Neuron (in vitro differentiated cells): ENCODE measurements around the gene ARHGEF2.
"Not testable (repeated sequence)": the region's sequence is repeated elsewhere in the genome, so short reads cannot be mapped to it uniquely, and the experiment has no call there.

Experiments
- H2AFZ ChIP-seq: one replicate; pipeline ENCODE4 v1.6.1; 2013; ENCODE audit warnings: low read depth, mild to moderate bottlenecking, inconsistent platforms, low read length, moderate library complexity
- H3K27me3 ChIP-seq: one replicate; pipeline ENCODE4 v1.6.1; 2013; ENCODE audit warnings: low read length; ENCODE audit not compliant: insufficient read depth
- H3K36me3 ChIP-seq: one replicate; pipeline ENCODE4 v1.6.1; 2013; ENCODE audit warnings: low read length; ENCODE audit not compliant: insufficient read depth
- H3K4me1 ChIP-seq: one replicate; pipeline ENCODE4 v1.6.1; 2013; ENCODE audit warnings: low read length; ENCODE audit not compliant: insufficient read depth
- H3K4me3 ChIP-seq: 2 replicates; pipeline ENCODE4 v1.5.1; 2013; ENCODE audit warnings: mild to moderate bottlenecking, low read length, moderate library complexity
- H3K9me3 ChIP-seq: one replicate; pipeline ENCODE4 v1.6.1; 2013; ENCODE audit warnings: low read length

Gene ARHGEF2

DNA sequence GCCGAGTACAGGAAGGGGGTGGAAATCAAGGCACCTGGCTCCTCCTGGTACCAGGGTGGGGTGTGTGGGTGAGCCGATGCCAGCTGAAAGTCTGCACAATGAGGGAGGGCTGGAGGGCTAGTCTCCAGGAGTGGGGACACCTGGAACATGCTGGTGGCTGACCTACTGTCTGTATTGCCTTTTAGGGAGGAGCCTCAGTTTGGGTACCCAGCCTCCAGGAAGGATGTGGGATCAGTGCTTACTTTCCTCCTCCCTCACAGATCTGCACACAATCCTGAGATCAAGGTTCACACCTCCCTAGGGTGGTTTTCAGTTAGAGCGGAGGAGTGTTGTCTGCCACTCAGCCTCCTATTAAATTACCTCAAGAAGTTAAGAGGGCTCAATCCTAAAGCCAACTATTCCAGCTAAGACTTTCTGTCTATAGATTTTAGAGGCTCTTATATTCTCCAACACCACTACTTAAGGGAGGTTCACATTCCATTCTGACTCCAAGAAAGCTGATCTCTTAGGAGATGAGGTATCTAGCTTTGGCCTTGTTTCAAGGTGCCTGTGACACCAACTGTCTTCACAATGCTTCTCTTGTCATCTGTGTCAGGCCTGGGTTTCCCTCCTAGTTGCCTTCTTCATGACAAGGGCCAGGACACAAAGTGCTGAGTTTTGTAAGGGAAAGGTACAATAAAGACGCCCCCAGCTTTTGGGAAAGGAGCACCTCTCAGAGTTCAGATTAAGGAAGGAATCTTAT is 26.7 kb upstream of the ARHGEF2 start:
- no peaks in the 10 kb centered on the region for H3K27me3 ChIP-seq
- no peaks in the 10 kb centered on the region for H3K9me3 ChIP-seq
- peaks cover 16% of the 10 kb centered on the region for H3K36me3 ChIP-seq
- no peaks in the 10 kb centered on the region for H3K4me1 ChIP-seq
- H2AFZ ChIP-seq: no peak overlapping the region
- H3K4me3 ChIP-seq: no peak overlapping the region

DNA sequence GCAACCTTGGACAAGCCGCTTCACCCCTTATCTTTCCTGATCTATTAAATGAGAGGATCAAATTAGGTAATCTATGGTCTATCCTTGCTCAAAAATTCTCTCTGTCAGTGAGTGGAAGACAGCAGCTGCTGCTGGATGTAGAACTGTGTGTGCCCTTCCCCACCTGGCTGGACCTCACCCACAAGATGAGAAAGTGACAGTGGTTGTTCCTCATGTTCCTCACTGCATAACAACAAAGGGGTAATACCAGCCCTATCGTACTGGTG is 25.5 kb upstream of the ARHGEF2 start:
- Histone ChIP-seq H3K9me3 (no peaks in the 10 kb centered on the region), H3K36me3 (peaks cover 6% of the 10 kb centered on the region), H3K4me1 (no peaks in the 10 kb centered on the region), H3K4me3 (no peak overlapping the region), H3K27me3 (no peaks in the 10 kb centered on the region), H2AFZ (no peak overlapping the region)

- Histone ChIP-seq H3K36me3 (peaks cover 3% of the 10 kb centered on the region), H3K27me3 (no peaks in the 10 kb centered on the region), H3K9me3 (no peaks in the 10 kb centered on the region), H2AFZ (no peak overlapping the region), H3K4me3 (no peak overlapping the region), H3K4me1 (no peaks in the 10 kb centered on the region)
These were observed 24.0 kb upstream of the ARHGEF2 start for GRCh38 chr1:156002188-156002911.

DNA sequence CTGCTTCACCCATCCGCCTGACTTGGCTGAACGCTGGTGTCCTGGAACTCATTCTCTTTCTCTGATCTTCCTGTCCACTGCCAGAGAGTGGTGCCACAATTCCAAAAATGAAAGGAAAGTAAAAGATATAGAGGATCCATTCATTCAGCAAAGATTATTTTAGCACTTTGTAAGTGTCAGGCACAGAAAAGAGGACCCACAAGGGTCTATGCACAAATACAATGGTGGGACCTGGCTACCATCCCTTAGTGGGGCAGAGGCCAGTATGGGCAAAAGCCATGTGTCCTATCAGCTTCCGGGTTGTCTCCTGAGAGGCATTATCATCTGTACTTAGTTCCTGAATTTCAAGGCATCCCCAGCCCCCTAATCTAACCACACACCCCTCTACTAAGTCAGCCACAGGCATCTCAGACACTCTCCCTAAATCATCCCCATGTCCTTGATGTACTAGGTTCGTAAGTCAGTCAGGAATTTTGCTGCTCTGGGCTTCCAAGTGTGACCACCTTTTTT is 23.4 kb upstream of the ARHGEF2 start:
- peaks cover 1% of the 10 kb centered on the region for H3K36me3 ChIP-seq
- H3K9me3 ChIP-seq: no peaks in the 10 kb centered on the region
- no peak overlapping the region for H3K4me3 ChIP-seq
- no peaks in the 10 kb centered on the region for H3K27me3 ChIP-seq
- H2AFZ ChIP-seq: no peak overlapping the region
- no peaks in the 10 kb centered on the region for H3K4me1 ChIP-seq

DNA sequence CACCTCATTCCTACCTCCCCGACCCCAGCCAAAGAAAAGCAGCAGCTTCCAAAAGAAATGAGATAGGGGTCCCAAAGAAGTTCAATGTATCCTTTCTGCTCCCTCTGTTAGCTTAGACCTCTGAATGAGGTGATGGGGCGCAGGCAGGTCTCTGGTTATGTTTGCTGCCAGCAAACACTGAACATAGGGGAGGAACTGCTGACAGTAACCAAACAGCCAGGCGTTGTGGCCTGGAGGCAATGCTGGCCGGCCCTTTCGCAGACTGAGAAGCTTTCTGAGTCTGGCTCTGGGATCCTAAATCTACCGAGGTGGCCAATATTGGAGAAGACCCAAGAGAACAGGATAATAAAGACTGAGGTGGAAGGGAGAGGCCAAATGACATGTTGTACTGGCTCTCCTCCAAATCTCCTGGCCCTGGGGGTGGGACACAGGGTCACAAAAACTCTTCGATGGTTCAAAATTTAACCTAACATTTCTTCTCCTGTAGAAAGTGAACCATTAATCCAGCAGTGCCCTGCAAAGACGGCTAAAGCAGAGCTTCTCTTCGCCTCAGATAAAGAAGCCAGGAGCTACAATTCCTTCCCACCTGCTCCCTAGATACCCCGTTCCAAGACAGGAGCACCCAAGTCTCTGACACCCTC is 22.8 kb upstream of the ARHGEF2 start:
- no peak overlapping the region for H2AFZ ChIP-seq
- H3K4me1 ChIP-seq: peaks cover 3% of the 10 kb centered on the region
- H3K36me3 ChIP-seq: no peaks in the 10 kb centered on the region
- no peak overlapping the region for H3K4me3 ChIP-seq
- H3K27me3 ChIP-seq: no peaks in the 10 kb centered on the region
- no peaks in the 10 kb centered on the region for H3K9me3 ChIP-seq

GRCh38 chr1:155999964-156000363 is 21.6 kb upstream of the ARHGEF2 start:
- Histone ChIP-seq H3K36me3 (no peaks in the 10 kb centered on the region), H3K4me3 (no peak overlapping the region), H3K9me3 (no peaks in the 10 kb centered on the region), H3K4me1 (peaks cover 7% of the 10 kb centered on the region), H2AFZ (no peak overlapping the region), H3K27me3 (no peaks in the 10 kb centered on the region)

- Histone ChIP-seq H2AFZ (no peak overlapping the region), H3K9me3 (no peaks in the 10 kb centered on the region), H3K27me3 (no peaks in the 10 kb centered on the region), H3K36me3 (no peaks in the 10 kb centered on the region), H3K4me1 (peaks cover 7% of the 10 kb centered on the region), H3K4me3 (no peak overlapping the region)
These were observed 17.8 kb upstream of the ARHGEF2 start for GRCh38 chr1:155996166-155996565.

DNA sequence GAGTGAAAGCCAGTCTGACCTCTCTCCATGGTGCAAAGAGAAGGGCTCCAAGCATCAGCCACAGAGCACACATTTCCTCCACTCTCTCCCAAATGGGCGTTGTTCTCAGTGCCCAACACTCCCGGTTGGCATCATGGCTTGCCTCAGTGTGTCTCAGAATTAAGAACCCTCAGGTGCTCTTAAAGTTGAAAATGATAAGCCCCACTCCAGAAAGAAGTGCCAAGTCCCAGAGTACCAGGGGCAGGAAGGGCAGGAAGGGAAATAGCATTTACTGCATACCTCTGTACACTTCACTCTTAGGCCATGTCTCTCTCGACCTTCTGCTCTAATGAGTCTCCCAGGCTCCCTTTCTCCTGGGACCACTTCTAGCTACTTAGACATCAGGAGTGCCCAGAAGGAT is 15.2 kb upstream of the ARHGEF2 start:
- Histone ChIP-seq H3K27me3 (no peaks in the 10 kb centered on the region), H2AFZ (no peak overlapping the region), H3K4me3 (no peak overlapping the region), H3K4me1 (peaks cover 14% of the 10 kb centered on the region), H3K9me3 (no peaks in the 10 kb centered on the region), H3K36me3 (no peaks in the 10 kb centered on the region)

- H3K4me1 ChIP-seq: peaks cover 7% of the 10 kb centered on the region
- H3K9me3 ChIP-seq: no peaks in the 10 kb centered on the region
- no peak overlapping the region for H3K4me3 ChIP-seq
- no peak overlapping the region for H2AFZ ChIP-seq
- H3K27me3 ChIP-seq: no peaks in the 10 kb centered on the region
- no peaks in the 10 kb centered on the region for H3K36me3 ChIP-seq
These were observed 11.8 kb upstream of the ARHGEF2 start for GRCh38 chr1:155990005-155990739.

DNA sequence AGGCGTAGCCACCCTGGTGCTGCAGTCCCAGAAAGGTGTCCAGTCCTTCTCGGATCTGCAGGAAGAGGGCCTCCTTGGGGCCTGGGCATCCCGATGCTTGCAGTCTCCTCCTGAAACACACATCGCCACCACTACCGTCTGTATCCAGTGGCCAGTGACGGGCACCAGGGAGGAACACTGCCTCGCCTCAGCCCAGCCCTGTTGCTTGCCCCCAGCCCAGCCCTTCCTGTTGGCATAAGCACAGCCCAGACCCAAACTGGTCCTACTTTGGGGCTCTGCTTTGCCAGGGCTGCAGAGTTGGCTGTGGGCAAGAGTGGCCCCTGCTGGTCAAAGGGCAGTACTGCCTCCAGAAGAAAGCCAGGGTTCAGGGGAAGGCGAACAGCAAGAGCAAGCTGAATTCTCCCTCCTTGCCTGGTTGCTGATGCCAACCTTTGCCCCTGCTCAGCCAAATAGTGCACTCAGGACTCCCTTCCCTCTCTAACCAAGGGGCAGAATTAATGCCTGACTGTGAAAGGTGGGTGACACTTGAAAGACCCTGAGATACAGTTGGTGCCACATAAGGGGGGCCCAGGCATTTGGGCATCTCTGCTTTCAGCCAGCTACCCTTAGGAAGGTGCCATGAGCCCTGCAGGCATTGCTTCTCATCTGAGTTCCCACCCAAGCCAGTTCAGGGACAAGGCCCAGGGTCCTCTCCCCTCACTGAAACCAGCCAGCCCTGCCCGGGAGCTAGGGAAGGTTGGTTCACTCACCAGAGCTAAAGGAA is 11.1 kb upstream of the ARHGEF2 start:
- no peak overlapping the region for H2AFZ ChIP-seq
- no peak overlapping the region for H3K4me3 ChIP-seq
- peaks cover 7% of the 10 kb centered on the region for H3K4me1 ChIP-seq
- H3K36me3 ChIP-seq: no peaks in the 10 kb centered on the region
- no peaks in the 10 kb centered on the region for H3K27me3 ChIP-seq
- no peaks in the 10 kb centered on the region for H3K9me3 ChIP-seq

DNA sequence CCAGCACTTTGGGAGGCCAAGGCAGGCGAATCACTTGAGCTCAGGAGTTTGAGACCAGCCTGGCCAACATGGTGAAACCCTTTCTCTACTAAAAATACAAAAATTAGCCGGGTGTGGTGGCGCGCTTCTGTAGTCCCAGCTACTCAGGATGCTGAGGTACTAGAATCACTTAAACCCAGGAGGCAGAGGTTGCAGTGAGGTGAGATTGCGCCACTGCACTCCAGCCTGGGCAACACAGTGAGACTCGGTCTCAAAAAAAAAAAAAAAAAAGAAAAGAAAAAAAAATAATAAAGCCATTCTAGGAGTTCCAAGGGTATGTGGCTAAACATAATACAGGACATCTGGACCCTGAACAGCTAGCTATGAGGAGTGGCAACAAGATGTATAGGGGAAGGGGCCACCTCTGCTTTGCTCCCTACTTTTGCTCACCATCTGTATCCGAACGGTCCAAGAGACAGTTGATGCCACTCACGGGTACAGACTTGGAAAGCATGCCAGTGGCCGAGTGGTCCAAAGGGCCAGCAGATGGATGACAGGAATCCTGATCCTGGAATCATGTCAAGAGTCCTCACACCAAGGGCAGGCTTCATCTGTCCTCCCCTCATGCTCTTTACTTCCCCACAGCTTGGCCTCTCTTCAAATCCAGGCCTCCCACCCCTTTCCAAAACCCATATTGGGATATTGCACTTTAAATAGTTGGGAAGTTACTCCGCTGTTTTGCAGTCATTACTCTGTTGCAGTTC is 6.7 kb upstream of the ARHGEF2 start:
- not testable (repeated sequence) for H3K27me3 ChIP-seq, H3K4me1 ChIP-seq

DNA sequence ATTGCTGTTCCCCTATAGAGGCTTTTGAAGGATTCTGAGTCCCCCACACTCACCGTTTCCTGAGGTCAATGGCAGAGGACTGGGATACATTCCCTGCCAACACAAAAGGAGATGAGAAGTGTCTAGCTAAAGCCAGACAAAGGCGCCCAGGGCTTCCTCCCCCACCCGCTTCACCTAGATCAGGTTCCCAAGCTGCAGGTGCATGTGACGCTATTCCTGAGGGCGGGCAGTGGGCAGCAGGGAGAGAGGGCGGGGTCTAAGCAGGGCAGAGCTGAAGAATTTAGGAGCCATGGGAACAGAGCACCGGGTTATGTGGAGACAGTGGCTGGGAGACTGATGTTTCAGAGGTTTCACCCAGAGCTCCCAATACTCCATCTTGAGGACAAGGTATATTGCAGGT is 6.0 kb upstream of the ARHGEF2 start:
- Histone ChIP-seq H3K36me3 (no peaks in the 10 kb centered on the region), H2AFZ (no peak overlapping the region), H3K9me3 (no peaks in the 10 kb centered on the region), H3K27me3 (no peaks in the 10 kb centered on the region), H3K4me1 (peaks cover under 1% of the 10 kb centered on the region), H3K4me3 (no peak overlapping the region)

More for the DNA sequence above, 6.7 kb upstream of the ARHGEF2 start:
- not testable (repeated sequence) for H3K4me3 ChIP-seq, H3K36me3 ChIP-seq, H2AFZ ChIP-seq, H3K9me3 ChIP-seq
